Epithelial cell of proximal tubule (primary cell): Measurements from ENCODE around the gene LENEP. TPM values are rescaled to one million over a fixed set of nuclear protein-coding genes. Genes with fewer than 3 reads are reported as not detected.
A peak's percentile ranks its signal among the peaks of the same experiment; 100 is the strongest.

Experiments
- DNase-seq: peaks from one replicate; pipeline ENCODE4 v3.0.0-alpha.2; 2011; ENCODE audit warnings: low read depth
- H3K4me3 ChIP-seq: 2 replicates; pipeline ENCODE4 v1.5.1; 2011; ENCODE audit warnings: low read depth, mild to moderate bottlenecking, low read length
- CTCF ChIP-seq: conservative IDR thresholded peaks from 2 replicates; pipeline ENCODE4 v1.5.1; 2012; ENCODE audit warnings: low read depth, mild to moderate bottlenecking, low read length
- total RNA-seq: library from RNA; depleted of rRNA; stranded (reverse); fragments of >200 nt; gene quantifications from 2 replicates; pipeline ENCODE4 v1.2.3, GENCODE V29; 2015

Gene LENEP
- total RNA-seq, 1 donor from 2014 or later, result not detected

DNA sequence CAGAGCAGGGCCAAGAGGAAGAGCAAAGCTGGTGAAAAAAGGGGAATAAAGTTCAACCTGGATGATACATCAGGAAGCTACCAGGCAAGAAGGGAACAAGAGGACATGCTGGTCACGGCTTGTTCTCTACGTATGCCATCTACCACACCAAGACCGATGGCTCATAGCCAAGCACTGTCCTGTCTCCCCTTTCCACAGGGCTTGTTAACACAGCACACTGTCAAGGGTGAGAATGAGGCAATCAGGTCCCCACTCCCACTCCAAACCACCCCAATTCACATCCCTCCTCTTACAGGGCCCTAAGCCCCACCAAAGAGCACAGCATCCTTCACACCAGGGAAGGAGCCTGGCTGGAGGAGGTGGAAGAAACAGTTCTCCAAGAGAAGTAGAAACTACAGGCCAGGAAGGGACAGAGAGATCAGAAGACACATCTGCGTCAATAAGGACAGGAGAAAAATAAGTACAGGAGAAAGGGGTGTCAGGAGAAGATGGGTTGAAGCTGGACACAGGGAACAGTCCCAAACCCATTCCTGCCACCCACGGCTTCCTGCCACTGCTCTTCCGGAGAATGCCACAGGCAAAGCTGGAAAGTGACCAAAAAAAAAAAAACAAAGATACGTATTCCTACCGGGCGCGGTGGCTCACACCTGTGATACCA lies 21.9 kb upstream of the LENEP start:
- no peak for TF ChIP-seq CTCF
- no peak for DNase-seq
- peak overlapping the region; percentile 54 for H3K4me3 ChIP-seq

GRCh38 chr1:154972213-154972516 lies 21.2 kb upstream of the LENEP start:
- DNase-seq, result no peak
- H3K4me3 ChIP-seq, result peak overlapping the region; percentile 80
- no peak for TF ChIP-seq CTCF

- TF ChIP-seq CTCF, result no peak
- peak; percentile 74 for DNase-seq
- H3K4me3 ChIP-seq, result peak overlapping the region; percentile 80
Measured at GRCh38 chr1:154972517-154973343, 20.7 kb upstream of the LENEP start.

- H3K4me3 ChIP-seq, result peak overlapping the region; percentile 80
- peak; percentile 29 for TF ChIP-seq CTCF
- peak; percentile 77 for DNase-seq
Measured at GRCh38 chr1:154973344-154974101, 19.9 kb upstream of the LENEP start.

- DNase-seq, result peak; percentile 100
- peak within 1 kb of the TSS; percentile 80 for H3K4me3 ChIP-seq
- no peak for TF ChIP-seq CTCF
Measured at GRCh38 chr1:154974102-154974807, 19.1 kb upstream of the LENEP start, which contains the start of gene CKS1B. TSS of gene CKS1B (plus strand) at chr1:154974681. CDS start at chr1:154974746, 65 bp downstream.

DNA sequence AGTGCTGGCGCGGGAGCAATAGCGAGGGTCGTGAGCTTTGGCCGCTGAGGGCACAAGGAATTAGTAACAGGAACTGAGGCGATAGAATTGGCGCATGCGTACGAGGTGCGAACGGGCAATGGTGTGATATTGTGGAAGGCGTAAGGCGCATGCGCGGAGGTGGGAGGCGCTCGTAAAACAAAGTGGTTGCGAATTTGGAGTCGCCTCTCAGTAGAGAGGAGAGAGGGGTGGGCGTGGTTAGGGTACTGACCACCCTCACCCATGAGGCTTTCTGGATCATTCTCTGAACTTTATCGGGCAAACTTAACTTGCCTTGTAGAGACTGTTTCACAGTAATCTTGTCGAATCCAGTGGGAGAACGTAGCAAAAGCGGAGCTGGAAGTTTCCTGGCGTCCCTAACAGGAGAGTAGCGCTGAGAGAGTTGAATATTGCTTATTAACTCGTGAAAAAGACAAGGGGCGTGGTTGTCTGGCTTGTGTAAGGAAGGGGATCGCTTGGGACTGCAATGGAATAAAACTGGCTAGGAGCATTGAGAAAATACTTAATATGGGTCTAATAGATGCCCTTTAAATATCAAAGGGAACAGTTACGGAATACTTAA lies 18.5 kb upstream of the LENEP start:
- no peak for TF ChIP-seq CTCF
- peak overlapping the region; percentile 80 for H3K4me3 ChIP-seq
- peak; percentile 71 for DNase-seq
